ENCODE results near the gene ZNF282. TPM values are rescaled to one million over a fixed set of nuclear protein-coding genes. Genes with fewer than 3 reads are reported as not detected.

The ZNF282 gene
- total RNA-seq: 22.3 and 26.2 TPM in 2 replicates

GRCh38 chr7:149195180-149196150 lies at the start of gene ZNF282:
Gene ZNF282, plus strand, starts transcription at chr7:149195546. Its CDS starts 44 bp downstream, at chr7:149195590.

GRCh38 chr7:149147072-149147751 lies 48.1 kb upstream of the ZNF282 start, which contains the start of gene ZNF398:
Gene ZNF398, plus strand, starts transcription at chr7:149147453. Its CDS starts 290 bp downstream, at chr7:149147743.

DNA sequence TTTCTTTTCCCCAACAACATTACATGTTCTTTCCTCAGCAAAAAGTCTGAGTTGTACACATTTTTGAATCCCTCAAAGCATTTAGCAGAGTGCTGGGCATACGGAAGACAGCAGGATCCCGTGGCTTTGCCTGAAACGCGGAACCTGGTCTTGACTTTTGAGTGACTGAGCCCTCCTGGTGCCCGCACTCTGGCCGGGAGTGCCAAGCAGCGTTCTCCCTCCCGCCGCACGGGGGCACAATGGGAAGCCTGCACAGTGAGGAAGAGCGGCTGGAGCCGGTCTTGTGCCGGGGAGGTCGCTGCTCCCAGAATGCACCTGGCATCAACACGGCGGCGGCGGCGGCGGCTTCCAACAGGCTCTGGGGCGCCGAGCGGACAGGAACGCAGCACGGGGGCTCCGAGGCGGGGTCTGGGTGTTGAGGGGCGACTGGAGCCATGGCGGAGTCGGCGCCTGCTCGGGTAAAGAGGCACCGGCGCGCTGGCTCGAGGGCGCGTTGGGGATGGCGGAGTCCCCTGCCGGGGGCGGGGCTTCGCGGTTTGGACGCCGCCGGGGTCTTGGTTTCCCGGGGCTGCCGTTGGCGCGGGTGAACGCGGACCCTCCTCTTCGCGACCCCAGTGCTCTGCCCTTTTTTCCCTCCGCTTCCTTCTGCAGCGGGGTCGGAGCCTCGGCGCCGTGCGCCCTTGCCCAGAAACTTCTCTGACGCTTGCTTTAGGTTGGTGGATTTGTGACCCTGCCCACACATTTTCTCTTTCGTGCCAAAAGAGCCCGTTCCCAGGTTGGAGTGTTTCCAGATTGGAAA lies 44.2 kb downstream of the ZNF282 start, which contains the start of gene ZNF212:
ZNF212 (plus strand) TSS at position 307 of the 799 bp plus-strand sequence; CDS start at position 435, 128 bp downstream.

DNA sequence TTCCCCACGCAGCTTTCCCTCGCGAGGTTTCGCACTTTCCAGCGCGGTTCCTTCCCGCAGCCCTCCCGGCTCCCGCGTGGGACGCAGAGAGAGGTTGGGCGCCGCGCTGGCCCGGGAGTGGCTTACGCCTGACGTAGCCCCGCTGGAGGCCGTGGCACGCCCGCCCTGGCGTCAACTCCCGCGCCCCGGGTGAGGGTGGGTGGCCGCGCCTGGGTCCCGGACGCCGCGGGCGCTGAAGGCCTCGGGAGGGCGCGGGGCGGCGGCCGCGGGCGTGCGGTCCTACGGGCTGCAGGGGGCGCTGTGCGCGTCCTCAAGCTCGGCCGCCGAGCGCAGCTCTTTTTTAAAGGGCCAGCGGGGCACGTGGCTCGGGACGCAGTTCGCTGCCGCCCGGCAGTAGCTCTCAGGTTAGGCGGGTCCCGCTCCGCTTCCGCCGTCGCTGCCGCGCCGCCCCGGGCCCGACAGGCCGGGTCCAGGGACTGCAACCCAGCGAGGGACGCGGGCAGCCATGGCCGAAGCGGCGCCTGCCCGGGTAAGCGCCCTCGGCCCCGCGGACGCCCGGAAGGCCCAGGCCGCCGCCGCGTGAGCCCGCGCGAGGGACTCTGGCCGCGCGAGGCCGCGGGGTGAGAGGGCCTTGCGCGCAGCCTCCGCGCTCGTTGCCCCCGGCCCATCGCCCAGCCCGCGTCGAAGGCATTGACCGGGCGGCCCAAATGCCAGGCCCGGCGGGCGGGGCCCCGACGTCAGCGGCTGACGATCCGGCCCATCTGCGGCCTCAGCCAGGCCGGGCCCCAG lies 66.7 kb downstream of the ZNF282 start, which contains the start of gene ZNF783:
ZNF783 (plus strand) TSS at position 368 of the 789 bp plus-strand sequence; CDS start at position 506, 138 bp downstream.

Other genes with a start within 250 kb of the ZNF282 start
- gene PDIA4, start 167.0 kb upstream of the ZNF282 start, total RNA-seq: 231 and 234 TPM in 2 replicates
- gene ZNF786, start 104.8 kb upstream of the ZNF282 start, total RNA-seq: 4.2 and 4.7 TPM in 2 replicates
- gene ZNF425, start 69.2 kb upstream of the ZNF282 start, total RNA-seq: 0.40 and 0.74 TPM in 2 replicates
- 7.4 and 10.2 TPM in 2 replicates for gene ZNF398, start 48.1 kb upstream of the ZNF282 start, total RNA-seq
- 3.9 and 4.1 TPM in 2 replicates for gene ZNF212, start 44.1 kb downstream of the ZNF282 start, total RNA-seq
- 5.1 and 6.2 TPM in 2 replicates for gene ZNF783, start 66.7 kb downstream of the ZNF282 start, total RNA-seq

All from mammary microvascular endothelial cell (primary cell).